ENCODE results near the gene IL18RAP.
A peak's percentile ranks its signal among the peaks of the same experiment; 100 is the strongest.

The IL18RAP gene

DNA sequence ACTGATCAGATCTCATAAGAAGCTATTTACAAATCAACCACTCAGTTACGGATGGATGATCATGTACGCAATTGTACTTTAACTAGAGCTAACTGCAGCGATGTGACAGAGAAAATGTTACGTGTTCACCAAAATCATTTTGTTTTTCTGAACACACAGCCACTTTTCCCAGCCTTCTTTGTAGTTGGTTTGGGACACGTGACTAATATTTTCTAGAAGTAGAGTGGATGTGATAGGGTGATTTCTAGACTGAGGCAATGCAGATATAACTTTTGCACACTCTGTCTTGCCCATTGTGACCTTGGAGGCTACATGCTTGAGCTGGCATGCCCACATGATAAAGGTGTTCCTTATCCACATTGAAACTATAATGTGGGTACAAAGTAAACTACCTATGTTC, 40.2 kb downstream of the IL18RAP start:
- no peak for DNase-seq

DNA sequence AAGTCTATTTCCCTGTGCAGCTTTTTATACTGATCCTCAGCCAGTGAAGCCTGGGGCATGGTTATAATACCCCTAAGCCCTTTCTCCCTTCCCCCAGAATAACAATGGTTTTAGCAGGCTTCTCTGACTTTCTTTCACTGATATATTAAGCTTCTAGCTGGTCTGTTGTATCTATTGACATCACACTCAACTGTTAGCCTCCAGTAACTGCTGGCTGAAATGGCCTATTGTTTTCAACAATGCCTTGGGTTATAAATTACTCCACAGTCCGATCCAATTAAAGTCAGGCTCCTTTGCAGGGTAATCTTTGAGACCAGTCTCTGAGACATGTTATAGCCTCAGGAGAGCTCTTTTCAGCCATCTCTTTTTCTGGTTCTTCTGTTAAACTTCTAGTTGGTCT, 47.2 kb downstream of the IL18RAP start:
- no peak for DNase-seq

DNA sequence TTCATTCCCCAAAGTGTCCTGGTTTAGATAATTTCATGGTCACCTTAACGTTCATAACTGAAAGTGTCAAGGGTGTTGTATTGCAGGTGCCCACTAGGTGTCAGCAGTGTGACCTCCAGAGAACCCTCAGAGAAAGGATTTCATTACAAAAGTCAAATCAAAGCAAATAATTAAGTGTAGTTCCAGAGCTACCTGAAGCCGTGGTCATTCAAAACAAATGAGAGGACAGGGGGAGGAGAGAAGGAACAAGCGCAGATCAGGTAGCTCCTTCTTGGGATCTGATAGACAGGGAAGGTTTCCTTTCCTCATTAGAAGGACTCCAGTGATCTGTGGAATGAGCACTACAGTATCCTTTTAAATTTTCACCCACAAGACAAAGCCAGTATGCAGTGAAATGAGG, 50.1 kb downstream of the IL18RAP start, which contains the start of gene SLC9A4:
Gene SLC9A4 (plus strand): TSS at position 207 of the 400 bp plus-strand sequence. CDS start 534 bp downstream, outside the sequence.
- DNase-seq, result peak; percentile 48

DNA sequence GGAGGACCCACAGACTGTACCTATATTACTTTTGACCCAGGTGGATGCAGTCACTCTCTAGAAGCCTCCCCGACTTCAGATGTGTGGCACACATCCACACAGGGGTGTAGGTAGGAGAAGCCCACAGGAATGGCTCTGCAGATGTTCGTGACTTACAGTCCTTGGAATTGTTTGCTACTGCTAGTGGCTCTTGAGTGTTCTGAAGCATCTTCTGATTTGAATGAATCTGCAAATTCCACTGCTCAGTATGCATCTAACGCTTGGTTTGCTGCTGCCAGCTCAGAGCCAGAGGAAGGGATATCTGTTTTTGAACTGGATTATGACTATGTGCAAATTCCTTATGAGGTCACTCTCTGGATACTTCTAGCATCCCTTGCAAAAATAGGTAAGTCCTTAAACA, 50.7 kb downstream of the IL18RAP start:
- no peak for DNase-seq

DNA sequence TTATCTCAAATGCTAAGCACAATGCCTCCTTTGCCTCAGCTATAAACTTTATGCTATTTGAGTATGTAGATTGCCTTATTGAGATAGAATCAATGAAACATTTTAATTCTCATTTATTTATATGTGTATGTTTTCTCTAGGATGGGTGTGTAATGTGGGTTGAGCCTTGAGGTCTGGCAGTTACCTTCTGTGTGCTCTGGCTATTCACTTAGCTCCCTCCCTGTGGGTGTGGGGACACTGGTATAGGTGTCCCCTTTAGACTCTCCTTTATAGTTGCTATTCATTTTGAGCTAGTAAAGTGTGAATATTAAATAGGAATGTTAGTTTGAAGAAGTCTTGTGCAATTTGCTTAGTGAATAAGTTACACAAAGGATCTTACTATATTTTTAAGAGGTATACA, 51.8 kb downstream of the IL18RAP start:
- no peak for DNase-seq

DNA sequence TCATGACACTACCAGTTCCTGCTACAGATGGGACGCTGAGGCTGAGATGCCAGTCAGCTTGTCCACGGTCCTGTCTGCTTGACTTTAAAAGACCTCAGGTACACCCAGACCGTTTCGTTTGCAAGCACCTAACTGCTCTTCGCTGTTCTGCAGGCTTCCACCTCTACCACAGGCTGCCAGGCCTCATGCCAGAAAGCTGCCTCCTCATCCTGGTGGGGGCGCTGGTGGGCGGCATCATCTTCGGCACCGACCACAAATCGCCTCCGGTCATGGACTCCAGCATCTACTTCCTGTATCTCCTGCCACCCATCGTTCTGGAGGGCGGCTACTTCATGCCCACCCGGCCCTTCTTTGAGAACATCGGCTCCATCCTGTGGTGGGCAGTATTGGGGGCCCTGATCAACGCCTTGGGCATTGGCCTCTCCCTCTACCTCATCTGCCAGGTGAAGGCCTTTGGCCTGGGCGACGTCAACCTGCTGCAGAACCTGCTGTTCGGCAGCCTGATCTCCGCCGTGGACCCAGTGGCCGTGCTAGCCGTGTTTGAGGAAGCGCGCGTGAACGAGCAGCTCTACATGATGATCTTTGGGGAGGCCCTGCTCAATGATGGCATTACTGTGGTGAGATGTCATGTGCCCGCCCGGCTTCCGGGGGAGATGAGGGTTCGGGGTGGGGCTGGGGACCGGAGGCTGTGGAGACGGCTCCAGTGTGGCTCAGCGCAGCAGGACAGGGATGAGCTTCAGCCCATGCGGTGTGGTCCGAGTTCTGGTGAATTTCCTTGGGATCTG, 55.9 kb downstream of the IL18RAP start:
- no peak for DNase-seq

DNA sequence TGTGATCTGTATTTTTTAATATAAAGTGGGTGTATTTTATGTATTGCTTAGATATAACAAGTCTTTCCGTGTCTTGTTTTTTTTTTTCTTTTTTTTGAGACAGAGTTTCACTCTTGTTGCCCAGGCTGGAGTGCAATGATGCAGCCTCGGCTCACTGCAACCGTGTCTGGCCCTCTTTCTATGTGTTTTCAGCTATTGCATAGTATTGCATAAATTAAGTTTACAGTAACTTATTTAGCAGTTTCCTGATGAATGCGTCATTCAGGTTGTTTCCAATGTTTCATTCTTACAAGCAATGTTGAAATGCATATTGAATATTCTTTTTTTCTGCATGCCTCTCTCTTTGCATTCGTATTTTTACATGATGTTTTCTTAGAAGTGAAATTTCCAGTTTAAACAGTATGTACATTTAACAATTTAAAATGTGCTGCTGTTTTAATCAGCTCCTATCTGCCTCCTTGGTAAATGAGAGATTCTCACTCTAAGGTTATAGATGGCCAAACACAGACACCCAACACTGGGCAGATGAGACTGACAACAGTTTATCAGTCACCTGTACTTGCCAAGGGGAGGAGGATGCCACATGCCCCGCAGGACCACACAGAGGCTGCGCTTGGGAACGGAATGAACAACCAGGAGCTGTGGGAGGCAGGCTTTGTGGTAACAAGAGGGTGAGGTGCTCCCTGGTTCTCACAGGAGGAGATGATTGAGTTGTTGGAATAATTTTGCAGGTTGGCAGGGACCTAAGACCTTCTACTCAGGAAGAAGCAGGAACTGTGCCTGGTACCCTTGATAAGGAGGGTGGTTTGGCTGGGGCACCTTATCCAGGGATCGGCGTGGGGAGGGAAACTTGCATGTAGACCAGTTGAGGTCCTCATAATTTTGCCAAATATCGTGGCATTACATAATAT, 57.6 kb downstream of the IL18RAP start:
- DNase-seq, result no peak

DNA sequence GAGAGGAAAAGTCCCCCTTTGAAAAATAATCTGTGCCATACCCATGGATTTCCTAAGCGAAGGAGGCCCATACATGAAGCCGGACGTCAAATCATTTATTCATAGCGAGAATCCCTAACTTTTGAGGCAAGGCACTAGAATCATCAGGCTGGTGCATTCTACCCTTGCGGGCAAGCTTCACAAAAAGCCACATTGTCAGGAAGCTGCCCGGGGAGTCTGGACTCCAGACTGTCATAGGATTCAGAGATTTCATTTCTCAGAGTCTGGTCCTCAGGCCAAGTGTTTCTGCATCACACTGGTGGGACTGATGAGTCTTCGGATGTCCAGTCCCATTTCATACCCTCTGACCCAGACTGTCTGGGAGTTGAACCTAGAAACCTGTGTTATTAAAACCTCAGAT, 59.0 kb downstream of the IL18RAP start:
- no peak for DNase-seq

DNA sequence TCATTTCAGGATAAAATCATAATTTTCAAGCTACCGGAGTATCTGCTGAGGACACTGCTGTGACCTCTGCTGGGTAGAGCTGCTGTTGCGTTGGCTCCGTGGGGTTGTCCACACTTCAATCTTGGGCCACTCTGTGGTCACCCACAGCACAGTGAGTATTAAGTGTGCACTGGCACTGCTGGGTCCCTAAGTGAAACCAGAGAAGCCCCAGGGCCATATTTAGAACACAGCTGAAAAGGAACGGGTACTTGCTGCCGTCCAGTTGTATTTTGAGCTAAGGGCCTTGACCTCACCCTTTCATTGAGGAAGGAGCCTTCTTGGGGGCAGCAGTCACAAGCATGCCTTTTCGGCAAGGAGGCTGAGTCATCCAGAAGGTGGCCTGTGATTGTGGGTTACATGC, 60.1 kb downstream of the IL18RAP start:
- DNase-seq, result no peak

DNA sequence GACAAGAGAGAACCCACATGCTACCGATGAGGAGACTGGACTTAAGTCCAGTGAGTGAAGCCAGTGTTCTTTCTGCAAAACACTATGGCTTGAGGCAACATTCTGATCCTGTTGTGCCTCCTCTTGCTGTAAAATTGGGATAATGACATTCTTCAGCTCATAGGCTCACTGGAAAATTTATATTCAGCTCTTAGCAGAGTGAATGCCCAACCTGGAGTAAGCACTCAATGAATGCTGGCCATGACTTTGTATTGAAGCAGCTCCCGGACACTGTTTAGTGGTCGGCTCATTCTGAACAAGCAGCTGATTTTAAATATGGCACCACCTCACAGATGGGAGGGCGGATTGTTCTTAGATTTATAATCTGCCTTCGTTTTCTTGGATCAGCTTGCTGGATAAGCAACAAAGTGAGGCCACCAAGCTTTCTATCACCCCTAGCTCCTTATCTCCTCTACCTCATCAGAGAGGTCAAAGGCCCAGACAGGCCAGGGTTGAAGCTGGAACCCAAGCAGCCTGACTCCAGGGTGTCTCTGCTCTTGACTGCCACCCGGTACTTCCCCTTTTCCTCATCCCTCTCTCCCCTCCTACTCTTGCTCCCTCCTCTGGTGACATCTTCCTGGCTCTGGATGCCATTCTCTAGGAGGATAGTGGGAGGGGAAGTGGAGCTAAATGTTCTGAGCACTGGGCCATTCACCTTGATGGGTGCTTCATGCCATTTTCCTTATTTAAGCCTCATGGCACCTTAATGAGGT, 61.5 kb downstream of the IL18RAP start:
- no peak for DNase-seq

DNA sequence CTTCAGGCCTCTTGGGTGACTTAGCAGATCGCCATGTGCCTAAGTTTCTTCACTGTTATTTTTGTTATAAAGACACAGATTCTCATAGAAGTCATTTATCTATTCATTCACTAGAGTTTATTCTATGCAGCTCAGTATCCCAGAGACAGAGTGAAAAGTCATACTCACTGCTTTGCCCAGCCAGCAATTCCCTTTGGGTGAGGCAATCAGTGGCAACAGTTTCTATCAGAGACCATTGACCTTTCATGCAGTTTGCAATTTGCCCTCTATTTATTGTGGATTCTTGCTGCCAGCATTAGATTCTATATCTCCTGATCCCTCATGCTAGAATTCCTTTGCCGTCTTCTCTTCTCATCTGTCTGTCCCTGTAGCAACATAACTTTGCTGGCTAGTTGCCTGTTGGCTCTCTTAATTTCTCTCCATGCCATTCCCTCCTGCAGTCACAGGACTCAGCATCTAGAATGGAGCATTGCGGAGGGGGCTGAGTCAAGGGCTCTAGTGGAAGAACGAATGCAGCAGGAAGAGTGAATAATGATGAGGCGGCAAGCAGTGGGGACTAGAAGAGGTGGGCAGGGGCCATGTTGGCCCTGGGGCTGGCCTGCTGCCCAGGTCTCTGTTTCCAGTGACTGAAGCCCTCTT, 62.3 kb downstream of the IL18RAP start:
- DNase-seq, result no peak

DNA sequence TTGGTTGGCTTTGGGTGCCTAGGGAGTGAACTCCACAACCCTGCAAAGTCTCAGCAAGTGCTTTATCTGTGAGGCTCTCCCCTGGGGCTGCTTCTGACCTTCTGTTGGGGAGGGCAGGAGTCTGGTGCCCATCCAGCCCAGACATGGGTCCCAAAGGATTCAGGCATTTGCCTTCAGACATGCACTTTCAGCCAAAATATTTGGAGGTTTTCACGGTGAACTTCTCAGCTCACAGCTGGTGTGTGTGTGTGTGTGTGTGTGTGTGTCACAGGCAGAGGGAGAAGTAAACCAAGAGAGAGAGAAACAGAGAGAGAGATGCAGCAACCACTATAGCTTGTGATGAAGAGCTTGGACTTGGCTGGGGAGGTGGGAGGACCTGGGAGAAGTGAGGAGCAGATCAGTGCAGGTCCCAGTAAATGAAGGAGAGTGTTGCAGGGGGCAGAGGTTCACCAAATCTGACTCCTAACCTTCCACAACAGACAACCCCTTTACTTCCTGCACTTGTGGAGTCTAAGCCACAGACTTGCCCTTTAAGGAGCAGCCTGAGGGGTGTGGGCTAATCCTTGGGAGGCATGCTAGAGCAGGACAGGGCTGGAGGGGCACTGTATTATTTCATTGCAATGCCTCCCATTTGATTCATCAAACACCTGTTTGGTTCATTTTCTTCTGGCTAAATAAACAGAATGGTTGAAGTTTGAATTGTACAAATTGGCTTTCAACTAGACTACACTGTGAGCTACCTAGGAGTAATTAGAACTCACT, 64.2 kb downstream of the IL18RAP start:
- DNase-seq, result no peak

DNA sequence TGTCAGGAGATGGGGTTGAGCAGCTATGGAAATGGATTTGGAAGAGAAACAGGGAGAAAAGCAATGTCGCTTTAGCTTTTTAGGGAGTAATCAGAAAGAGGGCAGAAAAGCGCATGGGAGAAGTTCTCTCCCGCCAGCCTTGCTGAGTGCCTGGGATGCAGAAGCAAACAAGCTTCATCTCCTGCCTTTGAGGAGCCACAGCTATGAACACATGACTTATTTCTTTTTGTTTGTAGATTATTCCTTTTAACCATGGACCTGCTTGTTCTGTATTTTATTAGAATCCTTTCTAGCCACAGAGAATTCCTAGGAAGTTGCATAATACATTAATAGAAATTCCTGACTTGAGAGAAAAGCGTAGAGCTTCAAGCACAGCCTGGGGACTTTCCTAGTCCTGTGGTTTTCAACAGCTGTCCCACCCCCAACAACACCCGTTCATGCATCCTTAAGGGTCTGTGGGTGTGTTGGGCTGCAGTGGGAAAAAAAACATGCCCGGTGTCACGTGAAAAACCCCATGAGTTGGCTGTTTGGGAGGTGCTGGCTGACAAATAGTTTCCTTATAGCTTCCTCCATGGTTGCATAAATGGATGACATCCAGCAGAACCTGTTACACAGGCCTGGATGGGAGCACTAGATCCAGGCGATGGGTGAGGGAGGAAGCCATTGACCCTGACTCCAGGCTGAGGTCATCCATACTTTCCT, 65.0 kb downstream of the IL18RAP start:
- DNase-seq, result no peak

DNA sequence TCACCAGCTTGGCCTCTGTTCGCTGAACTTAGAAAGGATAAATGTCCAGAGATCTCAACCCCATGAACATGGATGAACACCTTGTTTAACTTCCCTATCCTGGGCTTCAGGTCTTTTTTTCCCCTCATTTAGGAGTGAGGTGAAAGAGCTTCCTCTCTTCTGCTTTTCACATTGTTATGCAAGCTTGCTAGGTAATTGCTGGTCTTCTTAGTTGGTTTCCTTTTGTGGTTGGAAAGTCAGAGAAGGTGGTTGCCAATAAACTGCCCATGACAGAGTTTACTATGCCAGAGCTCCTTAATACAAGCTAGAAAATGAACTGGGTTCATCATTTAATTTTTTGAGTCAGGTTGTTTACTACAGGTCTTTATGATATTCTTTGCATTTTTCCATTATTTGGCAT, 66.7 kb downstream of the IL18RAP start:
- DNase-seq, result peak; percentile 11

DNA sequence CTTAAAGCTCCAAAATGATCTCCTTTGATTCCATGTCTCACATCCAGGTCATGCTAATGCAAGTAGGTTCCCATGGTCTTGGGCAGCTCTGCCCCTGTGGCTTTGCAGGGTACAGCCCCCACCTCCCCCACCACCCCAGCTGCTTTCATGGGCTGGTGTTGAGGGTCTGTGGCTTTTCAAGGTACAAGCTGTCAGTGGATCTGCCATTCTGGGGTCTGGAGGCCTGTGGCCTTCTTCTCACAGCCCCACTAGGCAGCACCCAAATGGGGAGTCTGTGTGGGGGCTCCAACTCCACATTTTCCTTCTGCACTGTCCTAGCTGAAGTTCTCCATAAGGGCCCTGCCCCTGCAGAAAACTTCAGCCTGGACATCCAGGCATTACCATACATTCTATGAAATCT, 69.0 kb downstream of the IL18RAP start:
- no peak for DNase-seq

DNA sequence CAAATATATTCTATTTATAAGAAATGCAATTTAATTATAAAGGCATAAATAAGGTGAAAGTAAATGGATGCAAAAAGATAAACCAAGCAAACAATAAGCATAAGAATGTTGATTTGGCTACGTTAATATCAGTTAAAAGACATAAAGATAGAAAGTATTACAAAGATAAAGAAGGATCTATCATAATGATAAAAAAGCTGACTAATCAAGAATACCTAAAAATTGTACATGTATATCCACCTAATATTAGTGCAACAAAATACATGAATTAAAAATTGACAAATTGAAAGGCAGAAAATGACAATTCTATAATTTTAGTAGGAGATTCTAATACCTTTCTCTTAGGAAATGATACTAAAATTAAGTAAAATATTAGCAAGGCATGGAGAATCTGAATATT, 71.6 kb downstream of the IL18RAP start:
- no peak for DNase-seq

DNA sequence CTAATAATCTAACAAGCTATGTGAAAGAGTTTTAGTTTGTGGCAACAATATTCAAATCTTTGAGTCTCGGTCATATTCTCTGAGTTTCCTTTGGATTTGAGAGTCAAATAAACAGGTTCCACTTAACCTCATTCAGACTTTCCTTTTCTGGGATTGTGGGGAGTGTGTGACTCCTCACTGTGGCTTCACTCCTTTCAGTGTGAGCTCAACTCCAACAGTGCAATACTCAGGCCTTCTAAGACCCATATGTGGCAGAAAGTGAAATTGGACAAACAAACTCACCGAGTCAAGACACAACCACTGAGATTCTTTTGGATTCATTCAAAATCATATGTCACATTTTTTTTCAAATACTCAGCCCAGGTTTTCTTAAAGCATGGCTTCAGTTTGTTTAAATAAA, 75.5 kb downstream of the IL18RAP start:
- no peak for DNase-seq

DNA sequence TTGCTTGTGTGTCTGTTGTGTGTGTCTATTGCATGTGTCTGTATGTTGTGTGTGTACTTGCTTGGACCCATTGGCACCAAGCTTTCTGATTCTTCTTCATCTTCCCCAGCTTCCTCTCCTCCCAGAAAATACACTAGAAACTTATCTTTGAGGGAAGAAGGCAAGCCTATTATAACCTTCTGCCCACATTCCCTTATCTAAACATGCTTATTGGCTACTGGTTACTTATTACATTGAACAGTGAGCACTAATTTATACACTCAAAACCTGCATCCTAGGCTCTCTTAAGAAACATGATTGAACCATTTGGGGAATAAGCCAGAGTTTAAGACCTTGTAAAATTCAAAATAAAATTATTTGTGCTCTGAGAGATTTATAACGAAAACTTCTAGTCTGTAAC, 76.6 kb downstream of the IL18RAP start:
- DNase-seq, result no peak

Data from CD4-positive, alpha-beta T cell treated with Interleukin-17A for 1 hour (primary cell).